Keratinocyte (primary cell): ENCODE data around the gene RNF166. TPM values are rescaled to one million over a fixed set of nuclear protein-coding genes. Genes with fewer than 3 reads are reported as not detected.

ENCODE experiments used
- DNase-seq: peaks from one replicate; pipeline ENCODE4 v3.0.0-alpha.2; 2011; ENCODE audit warnings: low read depth, missing footprints, low spot score
- FAIRE-seq: peaks from 2 replicates; lab custom pipeline; 2011; peaks lifted over from hg19 to GRCh38; lab: Jason Lieb, UNC
- H2AFZ ChIP-seq: 2 replicates; pipeline ENCODE4 v1.6.0; 2012; ENCODE audit warnings: low read length, control low read depth, inconsistent platforms; ENCODE audit not compliant: control insufficient read depth
- H3K27ac ChIP-seq: 2 replicates; pipeline ENCODE4 v1.5.1; 2011; ENCODE audit warnings: low read length; ENCODE audit not compliant: control insufficient read depth, insufficient read depth
- H3K27me3 ChIP-seq: 3 replicates; pipeline ENCODE4 v1.6.0; 2011; ENCODE audit warnings: low read length; ENCODE audit not compliant: control insufficient read depth, insufficient read depth; ENCODE audit errors: extremely low read depth
- H3K36me3 ChIP-seq, 2 experiments: 2 replicates in 1 of 2; 3 replicates in 1 of 2; pipeline ENCODE4 v1.5.1; 2011; ENCODE audit warnings: low read length in 2 of 2, mild to moderate bottlenecking in 1 of 2; ENCODE audit not compliant: control insufficient read depth in 2 of 2, insufficient read depth in 2 of 2; ENCODE audit errors: extremely low read depth in 1 of 2
- H3K4me1 ChIP-seq: 3 replicates; pipeline ENCODE4 v1.5.1; 2011; ENCODE audit warnings: low read length; ENCODE audit not compliant: control insufficient read depth, insufficient read depth; ENCODE audit errors: extremely low read depth
- H3K4me2 ChIP-seq: 3 replicates; pipeline ENCODE4 v1.6.0; 2011; ENCODE audit warnings: low read depth, low read length; ENCODE audit not compliant: control insufficient read depth, insufficient read depth; ENCODE audit errors: extremely low read depth
- H3K4me3 ChIP-seq, 3 experiments: fragments of 200-600 bp in 1 of 3; sonication (generic) in 1 of 3; 2 replicates in 2 of 3; 3 replicates in 1 of 3; pipeline ENCODE4 v1.5.1; 2011 to 2016; ENCODE audit warnings: low read length in 3 of 3, mild to moderate bottlenecking in 3 of 3, control low read depth in 2 of 3, inconsistent platforms in 1 of 3, low read depth in 1 of 3, mixed read lengths in 1 of 3, mixed run types in 1 of 3, moderate library complexity in 1 of 3; ENCODE audit not compliant: control insufficient read depth in 2 of 3, insufficient read depth in 2 of 3; ENCODE audit errors: extremely low read depth in 1 of 3
- H3K79me2 ChIP-seq: 2 replicates; pipeline ENCODE4 v1.6.0; 2012; ENCODE audit warnings: low read length; ENCODE audit not compliant: control insufficient read depth, insufficient read depth
- H3K9ac ChIP-seq: 3 replicates; pipeline ENCODE4 v1.6.0; 2011; ENCODE audit warnings: low read length; ENCODE audit not compliant: control insufficient read depth, insufficient read depth; ENCODE audit errors: extremely low read depth
- H3K9me1 ChIP-seq: 3 replicates; pipeline ENCODE4 v1.6.0; 2011; ENCODE audit warnings: low read length; ENCODE audit not compliant: control insufficient read depth, insufficient read depth; ENCODE audit errors: extremely low read depth
- H3K9me3 ChIP-seq: 2 replicates; pipeline ENCODE4 v1.5.1; 2012; ENCODE audit warnings: low read depth, low read length; ENCODE audit not compliant: control insufficient read depth
- H4K20me1 ChIP-seq: 3 replicates; pipeline ENCODE4 v1.6.0; 2011; ENCODE audit warnings: low read length; ENCODE audit not compliant: control insufficient read depth, insufficient read depth; ENCODE audit errors: extremely low read depth
- EZH2 ChIP-seq: IDR thresholded peaks from one replicate; pipeline ENCODE4 v1.6.1; 2012; ENCODE audit warnings: inconsistent platforms, mild to moderate bottlenecking, low read length, moderate library complexity
- dilution Hi-C: fragments of 300-500 bp; cut with MboI; formaldehyde crosslinking; loops from one replicate; pipeline ENCODE4 v1.7.0; 2020; ENCODE audit warnings: low sequenced_read_pairs; ENCODE audit not compliant: extremely low pct_ligation_motif_present
- polyA plus RNA-seq, 5 experiments: library from polyadenylated mRNA; depleted of rRNA in 3 of 5; stranded (reverse) in 3 of 5; stranded (forward) in 1 of 5; unstranded in 1 of 5; fragments of >200 nt; gene quantifications; 1 replicate in 1 of 5; 2 replicates in 3 of 5; 3 replicates in 1 of 5; pipeline versions ENCODE4 v1.2.1 to v1.2.3, GENCODE V29; 2011 to 2012; ENCODE audit warnings: missing spikeins in 2 of 5, low read depth in 1 of 5, low replicate concordance in 1 of 5
- TF ChIP-seq, protein P1 (sequence below), 3 experiments: IDR thresholded peaks in 1 of 3; conservative IDR thresholded peaks in 1 of 3; optimal IDR thresholded peaks in 1 of 3; 2 replicates in 2 of 3; 3 replicates in 1 of 3; pipeline versions ENCODE3 to v1.5.1; 2011; ENCODE audit warnings: low read length in 3 of 3, mild to moderate bottlenecking in 3 of 3, moderate library complexity in 2 of 3, control low read depth in 1 of 3, inconsistent platforms in 1 of 3; ENCODE audit not compliant: insufficient read depth in 2 of 3; ENCODE audit errors: extremely low read depth in 1 of 3

Gene RNF166
- polyA plus RNA-seq, 1 donor (not counting 4 experiments of a cell fraction or from before 2014, with no cell fraction given) = 3.4 TPM

DNA sequence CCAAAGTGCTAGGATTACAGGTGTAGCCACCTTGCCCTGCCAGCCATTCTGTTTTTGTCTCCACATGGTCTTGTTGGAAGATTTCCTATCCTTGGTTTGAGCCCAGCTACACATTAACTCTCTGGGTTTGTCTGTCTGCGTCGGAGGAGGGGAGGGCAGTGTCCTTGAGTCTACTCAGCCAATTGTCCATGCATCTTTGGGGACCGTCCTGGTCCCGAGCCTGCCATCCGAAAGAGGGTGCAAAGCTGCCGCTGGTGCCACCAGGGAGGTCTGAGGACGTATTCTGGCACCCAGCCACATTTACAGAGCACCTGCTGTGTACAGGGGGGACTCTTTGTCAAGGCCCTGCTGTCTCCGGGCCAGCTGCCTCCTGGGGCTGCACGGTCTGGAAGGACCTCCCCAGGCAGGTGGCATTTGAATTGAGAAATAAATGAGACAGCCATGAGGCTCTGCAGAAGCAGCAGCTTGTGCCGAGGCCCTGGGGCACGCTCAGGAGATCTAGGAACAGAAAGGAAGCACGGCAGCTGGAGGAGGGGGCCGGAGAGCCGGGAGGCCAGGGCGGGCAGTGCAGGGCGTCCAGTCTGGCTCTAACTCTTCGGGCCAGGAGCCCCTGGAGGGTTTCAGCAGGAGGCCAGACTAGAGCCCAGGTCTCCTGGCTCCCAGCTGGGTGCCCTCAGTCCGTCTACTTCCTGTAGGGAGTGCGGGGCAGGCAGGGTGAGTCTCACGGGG lies 56.8 kb downstream of the RNF166 start:
- TF ChIP-seq EZH2 = no peak
- TF ChIP-seq, protein P1, sequence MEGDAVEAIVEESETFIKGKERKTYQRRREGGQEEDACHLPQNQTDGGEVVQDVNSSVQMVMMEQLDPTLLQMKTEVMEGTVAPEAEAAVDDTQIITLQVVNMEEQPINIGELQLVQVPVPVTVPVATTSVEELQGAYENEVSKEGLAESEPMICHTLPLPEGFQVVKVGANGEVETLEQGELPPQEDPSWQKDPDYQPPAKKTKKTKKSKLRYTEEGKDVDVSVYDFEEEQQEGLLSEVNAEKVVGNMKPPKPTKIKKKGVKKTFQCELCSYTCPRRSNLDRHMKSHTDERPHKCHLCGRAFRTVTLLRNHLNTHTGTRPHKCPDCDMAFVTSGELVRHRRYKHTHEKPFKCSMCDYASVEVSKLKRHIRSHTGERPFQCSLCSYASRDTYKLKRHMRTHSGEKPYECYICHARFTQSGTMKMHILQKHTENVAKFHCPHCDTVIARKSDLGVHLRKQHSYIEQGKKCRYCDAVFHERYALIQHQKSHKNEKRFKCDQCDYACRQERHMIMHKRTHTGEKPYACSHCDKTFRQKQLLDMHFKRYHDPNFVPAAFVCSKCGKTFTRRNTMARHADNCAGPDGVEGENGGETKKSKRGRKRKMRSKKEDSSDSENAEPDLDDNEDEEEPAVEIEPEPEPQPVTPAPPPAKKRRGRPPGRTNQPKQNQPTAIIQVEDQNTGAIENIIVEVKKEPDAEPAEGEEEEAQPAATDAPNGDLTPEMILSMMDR (optimal IDR thresholded peaks at IDR 0.05 in 1 of 3, IDR thresholded peaks at IDR 0.05 in 1 of 3, conservative IDR thresholded peaks at IDR 0.05 in 1 of 3; ENCODE audit: extremely low read depth in 1 of 3, insufficient read depth in 2 of 3, low read length in 3 of 3) = no peak
- no peak overlapping the region for H2AFZ ChIP-seq
- peaks cover 6% of the 10 kb centered on the region for H4K20me1 ChIP-seq
- dilution Hi-C loops = no loop called here
- no peaks in the 10 kb centered on the region for H3K9me3 ChIP-seq
- no peak overlapping the region for H3K9ac ChIP-seq
- H3K36me3 ChIP-seq = peaks cover 13 to 18% of the 10 kb centered on the region in 2 experiments
- H3K4me3 ChIP-seq = no peak overlapping the region
- no peaks in the 10 kb centered on the region for H3K9me1 ChIP-seq
- H3K27ac ChIP-seq = no peak overlapping the region
- FAIRE-seq = no peak
- H3K4me1 ChIP-seq = no peaks in the 10 kb centered on the region
- H3K4me2 ChIP-seq = no peak overlapping the region
- no peak for DNase-seq
- H3K79me2 ChIP-seq = no peaks in the 10 kb centered on the region
- no peaks in the 10 kb centered on the region for H3K27me3 ChIP-seq

DNA sequence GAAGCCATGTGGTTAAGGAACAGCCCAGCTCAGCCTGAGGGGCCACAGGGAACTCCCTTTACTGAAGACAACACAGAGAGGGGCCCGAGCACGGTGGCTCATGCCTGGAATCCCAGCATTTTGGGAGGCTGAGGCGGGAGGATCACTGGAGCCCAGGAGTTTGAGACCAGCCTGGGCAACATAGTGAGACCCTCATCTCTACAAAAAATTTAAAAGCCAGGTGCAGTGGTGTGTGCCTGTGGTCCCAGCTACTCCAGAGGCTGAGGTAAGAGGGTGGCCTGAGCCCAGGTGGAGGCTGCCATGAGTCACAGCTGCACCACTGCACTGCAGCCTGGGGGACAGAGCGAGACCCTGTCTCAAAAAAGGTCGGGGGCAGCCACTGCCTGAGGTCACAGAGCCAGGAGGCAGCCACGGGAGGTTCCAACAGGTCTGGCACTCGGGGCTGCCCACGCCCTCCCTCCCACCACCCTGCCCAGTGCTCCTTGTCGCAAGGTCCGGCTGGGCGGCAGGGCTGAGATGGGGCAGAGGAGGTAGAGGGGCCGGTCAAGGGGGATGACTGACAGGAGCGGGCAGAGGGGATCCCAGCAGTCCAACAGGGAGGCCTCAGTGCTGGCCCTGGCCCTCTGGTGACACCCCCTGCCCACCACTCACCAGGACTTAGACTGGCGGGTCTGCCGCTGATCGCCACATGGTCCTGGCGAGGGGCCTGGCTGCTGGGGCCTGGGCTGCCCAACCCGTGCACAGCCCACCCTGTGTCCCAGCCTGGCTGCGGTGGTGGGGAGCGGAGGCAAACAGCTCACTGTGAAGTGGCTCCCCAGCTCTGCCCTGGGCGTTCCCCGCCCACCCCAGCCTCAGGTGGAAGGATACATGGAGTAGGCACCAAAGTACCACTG lies 58.8 kb downstream of the RNF166 start:
- dilution Hi-C loops = no loop called here

More for the DNA sequence above, 58.8 kb downstream of the RNF166 start:
- FAIRE-seq (no peak), DNase-seq (no peak)
- Histone ChIP-seq H2AFZ (no peak overlapping the region), H3K4me2 (no peak overlapping the region), H3K27me3 (peaks cover 6% of the 10 kb centered on the region), H3K79me2 (no peaks in the 10 kb centered on the region), H3K27ac (no peak overlapping the region), H3K4me3 (no peak overlapping the region), H3K9me3 (no peaks in the 10 kb centered on the region), H3K4me1 (peaks cover 6% of the 10 kb centered on the region), H3K9me1 (peaks cover 2% of the 10 kb centered on the region), H3K36me3 (peaks cover 5% of the 10 kb centered on the region in 2 experiments), H4K20me1 (peaks cover 10% of the 10 kb centered on the region), H3K9ac (no peak overlapping the region)
- TF ChIP-seq, protein P1 (optimal IDR thresholded peaks at IDR 0.05 in 1 of 3, IDR thresholded peaks at IDR 0.05 in 1 of 3, conservative IDR thresholded peaks at IDR 0.05 in 1 of 3; ENCODE audit: extremely low read depth in 1 of 3, insufficient read depth in 2 of 3, low read length in 3 of 3) = no peak
- TF ChIP-seq EZH2 = no peak

Other genes starting within 250 kb of the RNF166 start
- gene ZC3H18, start 136.0 kb downstream of the RNF166 start, polyA plus RNA-seq = 6.0 to 18.4 TPM (median 7.5 TPM) in 3 replicates
- not detected in 3 replicates for gene IL17C, start 67.8 kb downstream of the RNF166 start, polyA plus RNA-seq
- 4.4 to 22.7 TPM (median 7.7 TPM) in 3 replicates for gene CYBA, start 55.4 kb downstream of the RNF166 start, polyA plus RNA-seq
- 59.6 to 85.7 TPM (median 70.6 TPM) in 3 replicates for gene MVD, start 43.3 kb downstream of the RNF166 start, polyA plus RNA-seq
- not detected in 3 replicates for gene SNAI3, start 19.9 kb downstream of the RNF166 start, polyA plus RNA-seq
- gene CTU2, start 95 bp upstream of the RNF166 start, polyA plus RNA-seq = 6.3 to 10.0 TPM (median 7.4 TPM) in 3 replicates
- gene PIEZO1, start 78.8 kb upstream of the RNF166 start, polyA plus RNA-seq = 62.8 to 136 TPM (median 120 TPM) in 3 replicates
- gene CDT1, start 97.4 kb upstream of the RNF166 start, polyA plus RNA-seq = 1.0 to 4.9 TPM (median 2.0 TPM) in 3 replicates
- 91.4 to 177 TPM (median 106 TPM) in 3 replicates for gene APRT, start 105.5 kb upstream of the RNF166 start, polyA plus RNA-seq
- gene GALNS, start 150.5 kb upstream of the RNF166 start, polyA plus RNA-seq = 8.3 to 9.6 TPM (median 9.3 TPM) in 3 replicates
- 49.5 to 170 TPM (median 139 TPM) in 3 replicates for gene TRAPPC2L, start 150.7 kb upstream of the RNF166 start, polyA plus RNA-seq
- gene PABPN1L, start 160.3 kb upstream of the RNF166 start, polyA plus RNA-seq = not detected in 3 replicates